NCI-H2107 treated with DMSO at 0.1 percent for 48 hours (cell line): ENCODE results near the gene SLC40A1.
A peak's percentile ranks its signal among the peaks of the same experiment; 100 is the strongest.
"Not testable (repeated sequence)": the region's sequence is repeated elsewhere in the genome, so short reads cannot be mapped to it uniquely, and the experiment has no call there.

Source experiments
- DNase-seq: peaks from one replicate; lab custom pipeline; 2025; ENCODE audit not compliant: unreplicated experiment; lab: John Stamatoyannopoulos, UW

The SLC40A1 gene

GRCh38 chr2:189580658-189581353, at the start of gene SLC40A1:
Gene SLC40A1, minus strand, starts transcription at chr2:189580786. Its CDS starts 326 bp downstream, at chr2:189580460.
- DNase-seq, result no peak

GRCh38 chr2:189629531-189630453, 49.2 kb upstream of the SLC40A1 start:
- no peak for DNase-seq

- DNase-seq, result no peak
These were observed 48.4 kb upstream of the SLC40A1 start for GRCh38 chr2:189628817-189629530.

- no peak for DNase-seq
These were observed 47.2 kb upstream of the SLC40A1 start for GRCh38 chr2:189627789-189628188.

- no peak for DNase-seq
These were observed 45.0 kb upstream of the SLC40A1 start for GRCh38 chr2:189625636-189626035.

- peak; percentile 10 for DNase-seq
These were observed 44.2 kb upstream of the SLC40A1 start for GRCh38 chr2:189624648-189625355.

- DNase-seq, result no peak
These were observed 42.5 kb upstream of the SLC40A1 start for GRCh38 chr2:189623049-189623448.

GRCh38 chr2:189621781-189622180, 41.2 kb upstream of the SLC40A1 start:
- DNase-seq, result no peak

- DNase-seq, result no peak
These were observed 37.6 kb upstream of the SLC40A1 start for GRCh38 chr2:189618197-189618596.

- DNase-seq, result no peak
These were observed 34.0 kb upstream of the SLC40A1 start for GRCh38 chr2:189614585-189614984.

- DNase-seq, result no peak
These were observed 33.2 kb upstream of the SLC40A1 start for GRCh38 chr2:189613650-189614420.

- DNase-seq, result no peak
These were observed 32.6 kb upstream of the SLC40A1 start for GRCh38 chr2:189613077-189613636.

GRCh38 chr2:189610700-189611099, 30.1 kb upstream of the SLC40A1 start:
- DNase-seq, result no peak

GRCh38 chr2:189609853-189610252, 29.3 kb upstream of the SLC40A1 start:
- DNase-seq, result no peak

GRCh38 chr2:189609423-189609816, 28.8 kb upstream of the SLC40A1 start:
- no peak for DNase-seq

GRCh38 chr2:189608795-189609422, 28.3 kb upstream of the SLC40A1 start:
- DNase-seq, result no peak

GRCh38 chr2:189608170-189608569, 27.6 kb upstream of the SLC40A1 start:
- DNase-seq, result no peak

- DNase-seq, result no peak
These were observed 21.6 kb upstream of the SLC40A1 start for GRCh38 chr2:189602233-189602632.

GRCh38 chr2:189601652-189602051, 21.1 kb upstream of the SLC40A1 start:
- DNase-seq, result not testable (repeated sequence)
